Endodermal cell (in vitro differentiated cells): ENCODE results near the gene TM9SF1. TPM values are rescaled to one million over a fixed set of nuclear protein-coding genes. Genes with fewer than 3 reads are reported as not detected.
A peak's percentile ranks its signal among the peaks of the same experiment; 100 is the strongest.

Experiments
- DNase-seq: peaks from one replicate; pipeline ENCODE4 v3.0.0-alpha.2; 2017
- H3K27ac ChIP-seq: 2 replicates; pipeline ENCODE4 v1.5.1; 2013; ENCODE audit warnings: mild to moderate bottlenecking, low read depth, low read length, moderate library complexity
- H3K27me3 ChIP-seq: 2 replicates; pipeline ENCODE4 v1.6.1; 2013; ENCODE audit warnings: mild to moderate bottlenecking, low read length, moderate library complexity; ENCODE audit not compliant: insufficient read depth, control insufficient read depth, poor library complexity, severe bottlenecking
- H3K36me3 ChIP-seq: 2 replicates; pipeline ENCODE4 v1.7.0; 2013; ENCODE audit warnings: mild to moderate bottlenecking, low read length, moderate library complexity; ENCODE audit not compliant: control insufficient read depth, insufficient read depth
- H3K4me1 ChIP-seq: one replicate; pipeline ENCODE4 v1.7.0; 2013; ENCODE audit warnings: low read length; ENCODE audit not compliant: control insufficient read depth, insufficient read depth
- H3K4me3 ChIP-seq: 2 replicates; pipeline ENCODE4 v1.5.1; 2013; ENCODE audit warnings: mild to moderate bottlenecking, low read length, moderate library complexity
- H3K9ac ChIP-seq: 2 replicates; pipeline ENCODE4 v1.6.1; 2013; ENCODE audit warnings: mild to moderate bottlenecking, low read length, moderate library complexity; ENCODE audit not compliant: poor library complexity, severe bottlenecking; ENCODE audit errors: extremely low read depth
- H3K9me3 ChIP-seq: 2 replicates; pipeline ENCODE4 v1.6.1; 2013; ENCODE audit warnings: mild to moderate bottlenecking, low read length, moderate library complexity; ENCODE audit not compliant: control insufficient read depth
- H3K27ac Mint-ChIP-seq: 2 replicates; pipeline ENCODE4 v1.8.0; 2020; ENCODE audit warnings: mixed read lengths
- H3K27me3 Mint-ChIP-seq: 2 replicates; pipeline ENCODE4 v1.8.0; 2021; ENCODE audit warnings: mild to moderate bottlenecking, mixed read lengths; ENCODE audit not compliant: insufficient read depth
- H3K36me3 Mint-ChIP-seq: 2 replicates; pipeline ENCODE4 v1.8.0; 2020; ENCODE audit warnings: low read depth, mixed read lengths
- H3K4me1 Mint-ChIP-seq: 2 replicates; pipeline ENCODE4 v1.8.0; 2020; ENCODE audit warnings: mixed read lengths
- H3K4me3 Mint-ChIP-seq: 2 replicates; pipeline ENCODE4 v1.8.0; 2020; ENCODE audit warnings: mild to moderate bottlenecking, moderate library complexity, mixed read lengths
- H3K9me3 Mint-ChIP-seq: 2 replicates; pipeline ENCODE4 v1.8.0; 2020; ENCODE audit warnings: mild to moderate bottlenecking, mixed read lengths
- WGBS, 2 experiments: methylation state at CpG; one replicate each; pipeline versions ENCODE4 v1.1.5 to v1.1.7; 2013; ENCODE audit warnings: missing lambda C conversion rate in 2 of 2, mixed read lengths in 1 of 2; ENCODE audit not compliant: insufficient coverage in 1 of 2, insufficient read length in 1 of 2; 5-methylcytosine and 5-hydroxymethylcytosine counted together
- microRNA-seq: library from miRNA; unstranded; fragments of <30 nt; microRNA quantifications from one replicate; pipeline ENCODE4 v1.2.0, GENCODE V29; 2020; ENCODE audit warnings: borderline microRNAs expressed
- total RNA-seq, 2 donors: library from RNA; stranded (reverse); fragmentation: NEBNext Ultra II Directional in 1 of 2; extraction: Animal tissue kit (Norgen Biotek cat#: 25700) in 1 of 2; gene quantifications; 2 replicates in 1 of 2; 3 replicates in 1 of 2; pipeline ENCODE4 v1.2.1, GENCODE V29; 2021
- TF ChIP-seq, protein P1 (sequence below): fragments of 200-600 bp; sonication (generic); conservative IDR thresholded peaks from 2 replicates; pipeline ENCODE4 v1.5.0; 2021; ENCODE audit warnings: antibody characterized with exemption, mild to moderate bottlenecking

The TM9SF1 gene
- total RNA-seq, 2 donors from 2014 or later: 37.4 to 40.8 TPM

DNA sequence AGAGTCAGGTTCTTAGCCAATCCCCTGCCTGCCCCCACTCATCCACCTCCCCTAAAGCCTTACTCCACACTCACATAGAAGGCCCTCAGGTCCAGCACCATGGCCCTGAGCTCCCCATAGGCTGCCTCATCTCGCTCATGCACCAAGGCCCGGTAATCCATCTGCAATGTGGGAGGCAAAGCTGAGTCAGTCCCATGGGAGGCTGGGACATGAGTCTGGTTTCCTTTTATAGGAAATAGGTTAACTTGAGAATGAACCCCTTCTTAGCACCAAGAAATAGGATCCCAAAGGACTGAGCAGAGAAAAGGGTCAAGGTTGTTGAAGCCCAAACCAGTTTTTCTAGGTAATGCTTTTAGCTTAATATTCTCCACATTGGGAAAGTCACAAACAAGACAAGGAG, 51.7 kb downstream of the TM9SF1 start:
- Mint-ChIP-seq H3K9me3 (no peaks in the 10 kb centered on the region), H3K4me1 (peaks cover 25% of the 10 kb centered on the region), H3K27me3 (no peaks in the 10 kb centered on the region), H3K27ac (no peak overlapping the region), H3K36me3 (peaks cover 33% of the 10 kb centered on the region), H3K4me3 (no peak overlapping the region)
- WGBS, 2 experiments: 95 to 100% methylated on average over 2 of the region's 2 CpGs
- Histone ChIP-seq H3K9me3 (no peaks in the 10 kb centered on the region), H3K27ac (no peak overlapping the region), H3K4me3 (no peak overlapping the region), H3K9ac (no peak overlapping the region), H3K27me3 (no peaks in the 10 kb centered on the region), H3K4me1 (peaks cover 4% of the 10 kb centered on the region), H3K36me3 (peaks cover 35% of the 10 kb centered on the region)
- TF ChIP-seq, protein P1, sequence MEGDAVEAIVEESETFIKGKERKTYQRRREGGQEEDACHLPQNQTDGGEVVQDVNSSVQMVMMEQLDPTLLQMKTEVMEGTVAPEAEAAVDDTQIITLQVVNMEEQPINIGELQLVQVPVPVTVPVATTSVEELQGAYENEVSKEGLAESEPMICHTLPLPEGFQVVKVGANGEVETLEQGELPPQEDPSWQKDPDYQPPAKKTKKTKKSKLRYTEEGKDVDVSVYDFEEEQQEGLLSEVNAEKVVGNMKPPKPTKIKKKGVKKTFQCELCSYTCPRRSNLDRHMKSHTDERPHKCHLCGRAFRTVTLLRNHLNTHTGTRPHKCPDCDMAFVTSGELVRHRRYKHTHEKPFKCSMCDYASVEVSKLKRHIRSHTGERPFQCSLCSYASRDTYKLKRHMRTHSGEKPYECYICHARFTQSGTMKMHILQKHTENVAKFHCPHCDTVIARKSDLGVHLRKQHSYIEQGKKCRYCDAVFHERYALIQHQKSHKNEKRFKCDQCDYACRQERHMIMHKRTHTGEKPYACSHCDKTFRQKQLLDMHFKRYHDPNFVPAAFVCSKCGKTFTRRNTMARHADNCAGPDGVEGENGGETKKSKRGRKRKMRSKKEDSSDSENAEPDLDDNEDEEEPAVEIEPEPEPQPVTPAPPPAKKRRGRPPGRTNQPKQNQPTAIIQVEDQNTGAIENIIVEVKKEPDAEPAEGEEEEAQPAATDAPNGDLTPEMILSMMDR: no peak
- DNase-seq: no peak

DNA sequence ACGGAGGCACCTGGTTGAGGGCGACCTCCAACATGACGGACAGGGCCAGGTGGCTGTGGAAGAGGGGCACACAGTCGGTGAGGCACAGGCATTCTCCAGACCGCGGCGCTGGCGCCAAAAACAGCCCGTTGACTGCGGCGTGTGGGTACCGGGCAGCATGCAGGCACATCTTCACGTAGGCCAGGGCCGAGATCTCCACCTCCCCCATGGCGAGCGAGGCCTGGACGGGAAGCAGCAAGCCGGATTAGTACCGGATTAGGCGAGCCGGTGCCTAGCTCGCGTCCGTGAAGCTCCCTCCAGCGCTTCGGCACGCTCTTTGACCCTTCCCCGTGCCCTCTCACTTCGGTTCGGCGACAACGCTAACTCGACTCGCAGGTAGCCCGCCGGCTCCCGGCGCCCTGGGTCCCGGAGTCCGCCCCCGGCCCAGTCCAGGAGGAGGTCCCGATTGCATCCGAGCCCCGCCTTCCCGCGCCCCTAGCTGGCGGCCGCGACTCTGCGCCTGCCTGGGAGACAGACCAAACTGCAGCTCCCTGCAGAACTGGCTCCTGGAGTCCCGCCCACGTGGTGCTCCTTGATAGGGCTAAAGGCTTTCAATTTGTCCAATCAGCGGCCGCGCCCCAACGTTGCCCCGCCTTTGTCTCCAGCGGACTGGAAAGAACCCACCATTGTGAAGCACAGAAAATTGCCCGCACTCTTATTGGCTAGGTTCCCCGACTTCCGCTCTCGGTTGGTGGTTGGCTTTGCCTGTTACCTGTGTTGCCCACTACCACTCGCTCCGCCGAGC, 54.0 kb downstream of the TM9SF1 start, which contains the start of gene EMC9:
Gene EMC9 (minus strand): TSS at position 495 of the 784 bp plus-strand sequence. CDS start 287 bp downstream, at position 208.
- DNase-seq: peak; percentile 100
- Histone ChIP-seq H3K9ac (peak within 1 kb of the TSS; percentile 86), H3K9me3 (no peaks in the 10 kb centered on the region), H3K27me3 (no peaks in the 10 kb centered on the region), H3K4me1 (no peaks in the 10 kb centered on the region), H3K27ac (peak within 1 kb of the TSS; percentile 83), H3K4me3 (peak within 1 kb of the TSS; percentile 98), H3K36me3 (peaks cover 43% of the 10 kb centered on the region)
- TF ChIP-seq, protein P1: peak; percentile 70
- WGBS, 2 experiments: 0% methylated on average over 50 to 65 of the region's 65 CpGs
- peaks cover 35% of the 10 kb centered on the region for H3K36me3 Mint-ChIP-seq
- no peaks in the 10 kb centered on the region for H3K27me3 Mint-ChIP-seq
- H3K4me1 Mint-ChIP-seq: peaks cover 29% of the 10 kb centered on the region
- peak within 1 kb of the TSS; percentile 99 for H3K4me3 Mint-ChIP-seq
- peak within 1 kb of the TSS; percentile 97 for H3K27ac Mint-ChIP-seq
- H3K9me3 Mint-ChIP-seq: no peaks in the 10 kb centered on the region

- DNase-seq: no peak
- H3K27ac ChIP-seq: no peak overlapping the region
- TF ChIP-seq, protein P1: peak; percentile 46
- no peaks in the 10 kb centered on the region for H3K4me1 ChIP-seq
- Mint-ChIP-seq H3K4me1 (peaks cover 20% of the 10 kb centered on the region), H3K36me3 (peaks cover 33% of the 10 kb centered on the region), H3K9me3 (no peaks in the 10 kb centered on the region), H3K4me3 (peak overlapping the region; percentile 99), H3K27me3 (no peaks in the 10 kb centered on the region), H3K27ac (no peak overlapping the region)
- no peaks in the 10 kb centered on the region for H3K27me3 ChIP-seq
- peak overlapping the region; percentile 98 for H3K4me3 ChIP-seq
- no peak overlapping the region for H3K9ac ChIP-seq
- peaks cover 37% of the 10 kb centered on the region for H3K36me3 ChIP-seq
- WGBS, 2 experiments: 95% methylated on average over 9 of the region's 9 CpGs; no CpG with 5 or more reads in 1 of the 2 experiments
- no peaks in the 10 kb centered on the region for H3K9me3 ChIP-seq
Observed at GRCh38 chr14:24139272-24139934, 55.8 kb downstream of the TM9SF1 start.

Small RNA genes lying within 50 kb of the gene (microRNA-seq; reads per million reads assigned to microRNA genes)
- gene MIR7703: not detected

Other genes with a start within 250 kb of the TM9SF1 start
- gene DHRS4, start 241.7 kb downstream of the TM9SF1 start, total RNA-seq: 10 to 100 TPM; 18.3 to 20.9 TPM
- 10 to 100 TPM; 16.7 to 17.3 TPM for gene DHRS4L2, start 206.5 kb downstream of the TM9SF1 start, total RNA-seq
- 1 to 10 TPM; 2.1 to 4.4 TPM for gene CARMIL3, start 143.4 kb downstream of the TM9SF1 start, total RNA-seq
- gene CPNE6, start 123.9 kb downstream of the TM9SF1 start, total RNA-seq: not detected
- 10 to 100 TPM; 37.7 to 42.8 TPM for gene PCK2, start 101.1 kb downstream of the TM9SF1 start, total RNA-seq
- 10 to 100 TPM; 71.1 to 72.2 TPM for gene DCAF11, start 80.7 kb downstream of the TM9SF1 start, total RNA-seq
- gene NRL, start 80.5 kb downstream of the TM9SF1 start, total RNA-seq: 1 to 10 TPM; 1.9 TPM
- gene FITM1, start 64.8 kb downstream of the TM9SF1 start, total RNA-seq: 1 to 10 TPM in 1 of 2 donors, not detected in 1; 1.1 TPM
- 100 to 1,000 TPM in 1 of 2 donors, 10 to 100 TPM in 1; 68.6 to 108 TPM for gene PSME1, start 59.2 kb downstream of the TM9SF1 start, total RNA-seq
- 10 to 100 TPM; 34.0 to 39.5 TPM for gene EMC9, start 53.9 kb downstream of the TM9SF1 start, total RNA-seq
- gene PSME2, start 48.8 kb downstream of the TM9SF1 start, total RNA-seq: 100 to 1,000 TPM; 106 to 112 TPM
- 10 to 100 TPM; 75.5 to 82.9 TPM for gene RNF31, start 47.9 kb downstream of the TM9SF1 start, total RNA-seq
- gene IRF9, start 34.2 kb downstream of the TM9SF1 start, total RNA-seq: 10 to 100 TPM; 13.6 to 26.9 TPM
- gene REC8, start 23.4 kb downstream of the TM9SF1 start, total RNA-seq: 10 to 100 TPM; 60.3 to 98.3 TPM
- gene IPO4, start 6.6 kb downstream of the TM9SF1 start, total RNA-seq: 10 to 100 TPM; 56.3 to 67.4 TPM
- under 1 TPM; 0.38 to 0.51 TPM for gene TSSK4, start 10.3 kb upstream of the TM9SF1 start, total RNA-seq
- 10 to 100 TPM; 38.8 to 44.3 TPM for gene CHMP4A, start 18.0 kb upstream of the TM9SF1 start, total RNA-seq
- gene MDP1, start 20.6 kb upstream of the TM9SF1 start, total RNA-seq: 10 to 100 TPM; 21.0 to 25.0 TPM
- 100 to 1,000 TPM; 210 to 267 TPM for gene NEDD8, start 36.9 kb upstream of the TM9SF1 start, total RNA-seq
- 10 to 100 TPM; 56.1 to 63.1 TPM for gene GMPR2, start 37.5 kb upstream of the TM9SF1 start, total RNA-seq
- 10 to 100 TPM; 43.4 to 43.5 TPM for gene TINF2, start 47.2 kb upstream of the TM9SF1 start, total RNA-seq
- gene TGM1, start 67.7 kb upstream of the TM9SF1 start, total RNA-seq: 1 to 10 TPM; 1.6 to 3.4 TPM
- gene RABGGTA, start 76.2 kb upstream of the TM9SF1 start, total RNA-seq: 10 to 100 TPM; 20.2 to 20.5 TPM
- gene DHRS1, start 104.3 kb upstream of the TM9SF1 start, total RNA-seq: 10 to 100 TPM; 21.2 to 22.5 TPM
- gene NOP9, start 104.4 kb upstream of the TM9SF1 start, total RNA-seq: 10 to 100 TPM; 31.1 to 32.0 TPM
- 1 to 10 TPM in 1 of 2 donors, under 1 TPM in 1; 0.97 to 3.1 TPM for gene CIDEB, start 112.5 kb upstream of the TM9SF1 start, total RNA-seq
- 1 to 10 TPM; 7.4 to 9.5 TPM for gene LTB4R2, start 114.7 kb upstream of the TM9SF1 start, total RNA-seq
- 1 to 10 TPM; 6.4 to 6.6 TPM for gene LTB4R, start 116.1 kb upstream of the TM9SF1 start, total RNA-seq
- not detected for gene ADCY4, start 139.6 kb upstream of the TM9SF1 start, total RNA-seq
- gene RIPK3, start 144.6 kb upstream of the TM9SF1 start, total RNA-seq: not detected
- 10 to 100 TPM; 24.8 to 34.1 TPM for gene NFATC4, start 172.7 kb upstream of the TM9SF1 start, total RNA-seq
- 10 to 100 TPM; 19.5 to 19.7 TPM for gene NYNRIN, start 203.6 kb upstream of the TM9SF1 start, total RNA-seq
- 1 to 10 TPM; 2.1 to 2.4 TPM for gene CBLN3, start 234.2 kb upstream of the TM9SF1 start, total RNA-seq
- gene KHNYN, start 234.5 kb upstream of the TM9SF1 start, total RNA-seq: 10 to 100 TPM; 46.2 to 46.6 TPM
- gene SDR39U1, start 247.3 kb upstream of the TM9SF1 start, total RNA-seq: 10 to 100 TPM; 40.4 to 41.3 TPM